Endothelial cell of hepatic sinusoid (primary cell): ENCODE measurements around the gene GASK1A.

Experiments used
- in situ Hi-C: cut with HindIII; loops from 2 replicates; pipeline ENCODE4 v1.10.0; 2017; ENCODE audit warnings: low sequenced_read_pairs

Gene GASK1A

GRCh38 chr3:43011638-43012037, 32.5 kb downstream of the GASK1A start:
- in situ Hi-C loops, result no loop called here

DNA sequence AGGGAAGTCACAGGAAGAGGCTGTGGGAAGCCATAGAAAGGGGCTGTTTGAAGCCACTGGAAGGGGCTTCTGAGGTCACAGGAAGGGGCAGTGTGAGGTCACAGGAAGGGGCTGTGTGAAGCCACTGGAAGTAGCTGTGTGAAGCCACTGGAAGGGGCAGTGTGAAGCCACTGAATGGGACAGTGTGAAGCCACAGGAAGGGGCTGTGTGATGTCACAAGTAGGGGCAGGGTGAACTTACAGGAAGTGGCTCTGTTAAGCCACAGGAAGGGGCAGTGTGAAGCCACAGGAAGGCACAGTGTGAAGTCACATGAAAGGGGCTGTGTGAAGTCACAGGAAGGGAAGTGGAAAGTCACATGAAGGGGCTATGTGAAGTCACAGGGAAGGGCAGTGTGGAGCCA, 33.1 kb downstream of the GASK1A start:
- in situ Hi-C loops, result no loop called here

GRCh38 chr3:43013256-43013655, 34.1 kb downstream of the GASK1A start:
- in situ Hi-C loops, result no loop called here

DNA sequence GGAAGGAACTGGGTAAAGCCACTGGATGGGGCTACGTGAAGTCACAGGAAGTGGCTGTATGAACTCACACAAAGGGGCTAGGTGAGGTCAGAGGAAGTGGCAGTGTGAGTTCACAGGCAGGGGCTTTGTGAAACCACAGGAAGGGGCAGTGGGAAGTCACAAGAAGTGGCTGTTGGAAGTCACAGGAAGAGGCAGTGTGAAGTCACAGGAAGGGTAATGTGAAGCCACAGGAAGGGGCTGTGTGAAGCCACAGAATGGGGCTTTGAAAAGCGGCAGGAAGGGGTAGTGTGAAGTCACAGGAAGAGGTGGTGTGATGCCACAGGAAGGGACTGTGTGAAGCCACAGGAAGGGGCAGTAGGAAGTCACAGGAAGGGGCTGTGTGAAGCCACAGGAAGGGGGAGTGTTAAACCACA, 34.6 kb downstream of the GASK1A start:
- in situ Hi-C loops, result no loop called here

DNA sequence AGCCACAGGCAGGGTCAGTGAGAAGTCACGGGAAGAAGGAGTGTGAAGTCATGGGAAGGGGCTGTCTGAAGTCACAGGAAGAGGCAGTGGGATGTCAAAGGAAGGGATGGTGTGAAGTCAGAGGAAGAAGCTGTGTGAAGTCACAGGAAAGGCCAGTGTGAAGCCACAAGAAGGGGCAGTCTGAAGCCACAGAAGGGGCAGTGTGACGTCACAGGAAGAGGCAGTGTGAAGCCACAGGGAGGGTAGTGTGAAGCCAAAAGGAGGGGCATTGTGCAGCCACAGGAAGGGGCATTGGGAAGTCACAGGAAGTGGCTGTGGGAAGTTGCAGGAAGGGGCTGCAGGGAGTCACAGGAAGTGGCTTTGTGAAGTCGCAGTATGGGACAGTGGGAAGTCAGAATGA, 35.1 kb downstream of the GASK1A start:
- in situ Hi-C loops, result no loop called here

DNA sequence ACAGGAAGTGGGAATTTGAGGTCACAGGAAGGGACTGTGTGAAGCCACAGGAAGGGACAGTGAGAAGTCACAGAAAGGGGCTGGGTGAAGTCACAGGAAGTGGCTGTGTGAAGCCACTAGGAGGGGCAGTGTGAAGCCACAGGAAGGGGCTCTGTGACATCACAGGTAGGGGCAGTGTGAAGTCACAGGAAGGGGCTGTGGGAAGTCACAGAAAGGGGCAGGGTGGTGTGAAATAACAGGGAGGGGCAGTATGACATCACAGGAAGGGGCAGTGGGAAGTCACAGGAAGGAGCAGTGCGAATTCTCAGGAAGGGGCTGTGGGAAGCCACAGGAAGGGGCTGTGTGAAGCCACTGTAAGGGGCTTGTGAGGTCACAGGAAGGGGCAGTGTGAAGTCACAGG, 35.8 kb downstream of the GASK1A start:
- in situ Hi-C loops, result no loop called here

- in situ Hi-C loops, result no loop called here
These were observed 36.5 kb downstream of the GASK1A start for GRCh38 chr3:43015572-43015971.

GRCh38 chr3:43015991-43016865, 37.1 kb downstream of the GASK1A start:
- in situ Hi-C loops, result no loop called here

DNA sequence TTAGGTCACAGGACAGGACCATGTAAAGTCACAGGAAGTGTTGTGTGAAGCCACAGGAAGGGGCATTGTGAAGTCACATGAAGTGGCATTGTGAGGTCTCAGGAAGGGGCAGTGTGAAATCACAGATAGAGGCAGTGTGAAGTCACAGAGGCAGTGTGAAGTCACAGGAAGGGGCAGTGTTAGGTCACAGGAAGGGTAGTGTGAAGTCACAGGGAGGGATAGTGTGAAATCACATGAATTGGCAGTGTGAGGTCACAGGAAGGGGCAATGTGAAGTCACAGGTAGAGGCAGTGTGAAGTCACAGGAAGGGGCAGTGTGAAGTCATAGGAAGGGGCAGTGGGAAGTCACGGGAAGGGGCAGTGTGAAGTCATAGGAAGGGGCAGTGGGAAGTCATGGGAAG, 37.9 kb downstream of the GASK1A start:
- in situ Hi-C loops, result no loop called here

- in situ Hi-C loops, result no loop called here
These were observed 38.6 kb downstream of the GASK1A start for GRCh38 chr3:43017593-43018195.

GRCh38 chr3:43018246-43018645, 39.1 kb downstream of the GASK1A start:
- in situ Hi-C loops, result no loop called here

DNA sequence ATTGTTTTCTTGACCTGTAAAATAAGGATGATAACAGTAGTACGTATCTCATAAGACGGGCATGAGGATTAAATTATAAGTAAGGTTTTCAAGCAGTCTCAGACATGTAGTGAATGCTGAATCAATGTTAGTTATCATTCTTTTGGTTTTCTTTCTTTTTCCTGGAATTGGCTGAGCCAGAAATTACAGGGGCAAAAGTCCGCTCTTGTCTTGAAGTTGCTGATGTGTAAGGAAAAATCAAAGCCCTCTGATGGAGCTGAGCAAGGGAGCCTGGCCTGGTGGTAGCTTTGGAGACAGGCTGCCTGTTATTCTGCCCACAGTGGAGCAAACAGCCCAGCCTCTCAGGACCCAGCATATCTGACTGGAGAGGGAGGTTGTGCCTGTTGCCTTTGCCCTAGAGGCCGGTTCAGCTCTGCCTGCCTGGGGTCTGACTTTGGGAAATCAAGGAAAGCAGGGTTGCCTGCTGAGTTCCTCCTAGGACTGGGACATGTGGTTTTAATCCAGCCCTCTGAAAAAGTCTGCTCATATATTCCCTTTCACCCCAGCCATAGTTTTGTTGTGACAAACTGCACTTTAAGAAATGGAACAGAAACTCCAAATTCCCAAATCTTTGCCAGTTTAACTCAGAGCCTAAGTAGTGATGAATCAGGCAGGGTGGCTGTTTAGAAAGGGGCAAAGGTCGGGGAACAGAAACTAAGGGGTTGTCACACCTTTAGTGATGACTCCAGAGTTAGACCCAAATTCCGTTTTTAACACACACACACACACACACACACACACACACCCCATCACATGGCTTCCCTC, 40.1 kb downstream of the GASK1A start:
- in situ Hi-C loops, result no loop called here

GRCh38 chr3:43019826-43020225, 40.7 kb downstream of the GASK1A start:
- in situ Hi-C loops, result loop anchor here (5.0 kb wide), 1 partner anchor 38 kb away; no protein-coding TSS in a partner anchor

DNA sequence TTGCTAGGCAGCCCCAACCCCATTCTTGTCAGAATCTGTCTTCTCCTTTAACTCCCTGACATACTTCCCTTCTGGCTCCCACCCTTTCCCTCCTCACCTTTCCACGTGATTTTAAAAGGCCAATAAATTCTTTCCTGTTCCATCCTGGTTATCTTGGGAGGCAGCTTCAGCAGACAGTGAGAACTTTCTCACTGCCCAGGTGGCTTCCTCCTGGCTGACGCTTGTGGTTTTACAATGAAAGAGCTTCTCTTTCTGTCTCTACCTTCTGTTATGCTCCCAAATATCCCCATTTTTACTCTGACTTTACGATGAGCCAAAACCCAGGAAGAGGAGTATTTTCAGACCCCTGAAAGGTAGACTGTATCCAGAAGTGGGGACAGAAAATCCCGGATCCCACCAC, 42.1 kb downstream of the GASK1A start:
- in situ Hi-C loops, result loop anchor here (5.0 kb wide), 1 partner anchor 39 kb away; no protein-coding TSS in a partner anchor

DNA sequence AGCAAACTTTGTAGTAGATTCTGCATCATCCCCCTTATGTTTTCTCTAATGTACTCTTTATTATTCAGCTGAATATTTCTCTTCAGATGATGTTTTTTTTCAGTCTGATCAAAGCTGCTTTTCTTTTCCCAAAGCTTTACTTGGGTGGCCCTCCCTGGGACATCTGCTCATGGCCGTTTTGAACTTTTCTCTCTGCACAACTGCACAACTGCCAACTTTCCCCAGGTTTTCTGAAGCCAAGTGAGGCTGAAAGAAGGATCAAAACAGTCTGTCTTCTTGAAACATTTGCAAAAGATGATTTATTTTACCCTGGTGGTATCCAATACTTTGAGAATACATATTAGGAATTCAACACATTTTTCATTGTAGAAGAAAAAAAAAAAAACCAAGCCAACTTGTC, 43.0 kb downstream of the GASK1A start:
- in situ Hi-C loops, result loop anchor here (5.0 kb wide), 1 partner anchor 40 kb away; no protein-coding TSS in a partner anchor

DNA sequence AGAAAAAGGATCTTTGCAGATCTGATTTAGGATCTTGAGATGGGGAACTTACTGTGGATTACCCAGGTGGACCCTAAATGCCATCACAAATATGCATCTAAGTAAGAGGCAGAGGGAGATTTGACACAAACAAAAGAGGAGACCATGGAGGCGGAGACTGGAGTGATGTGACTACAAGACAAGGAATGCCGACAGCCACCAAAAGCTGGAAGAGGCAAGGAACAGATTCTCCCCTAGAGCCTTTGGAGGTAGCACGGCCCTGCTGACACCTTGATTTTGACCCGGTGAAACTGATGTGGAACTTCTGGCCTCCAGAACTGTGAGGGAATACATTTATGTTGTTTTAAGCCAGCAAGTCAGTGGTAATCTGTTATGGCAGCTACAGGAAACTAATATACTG, 44.0 kb downstream of the GASK1A start:
- in situ Hi-C loops, result loop anchor here (5.0 kb wide), 1 partner anchor 41 kb away; no protein-coding TSS in a partner anchor

DNA sequence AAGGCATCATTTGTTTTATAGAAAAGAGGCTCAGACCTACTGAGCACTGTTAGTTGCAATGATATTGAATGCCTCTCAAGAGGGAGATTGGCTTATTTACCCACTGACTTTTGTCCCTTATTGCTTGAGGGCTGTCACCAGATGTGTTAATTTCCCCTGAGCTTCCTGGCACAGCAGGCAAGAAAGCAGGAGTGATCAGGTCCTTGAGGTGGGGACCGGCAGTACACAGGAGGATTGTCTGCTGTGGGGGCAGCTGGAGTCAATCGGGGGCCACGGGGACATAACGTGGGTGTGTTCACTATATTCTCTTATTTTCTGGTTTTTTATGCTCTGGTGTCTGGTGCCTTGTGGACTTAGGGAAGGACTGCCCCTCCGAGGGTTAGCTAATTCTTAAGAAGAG, 44.6 kb downstream of the GASK1A start:
- in situ Hi-C loops, result loop anchor here (5.0 kb wide), 1 partner anchor 41 kb away; no protein-coding TSS in a partner anchor

DNA sequence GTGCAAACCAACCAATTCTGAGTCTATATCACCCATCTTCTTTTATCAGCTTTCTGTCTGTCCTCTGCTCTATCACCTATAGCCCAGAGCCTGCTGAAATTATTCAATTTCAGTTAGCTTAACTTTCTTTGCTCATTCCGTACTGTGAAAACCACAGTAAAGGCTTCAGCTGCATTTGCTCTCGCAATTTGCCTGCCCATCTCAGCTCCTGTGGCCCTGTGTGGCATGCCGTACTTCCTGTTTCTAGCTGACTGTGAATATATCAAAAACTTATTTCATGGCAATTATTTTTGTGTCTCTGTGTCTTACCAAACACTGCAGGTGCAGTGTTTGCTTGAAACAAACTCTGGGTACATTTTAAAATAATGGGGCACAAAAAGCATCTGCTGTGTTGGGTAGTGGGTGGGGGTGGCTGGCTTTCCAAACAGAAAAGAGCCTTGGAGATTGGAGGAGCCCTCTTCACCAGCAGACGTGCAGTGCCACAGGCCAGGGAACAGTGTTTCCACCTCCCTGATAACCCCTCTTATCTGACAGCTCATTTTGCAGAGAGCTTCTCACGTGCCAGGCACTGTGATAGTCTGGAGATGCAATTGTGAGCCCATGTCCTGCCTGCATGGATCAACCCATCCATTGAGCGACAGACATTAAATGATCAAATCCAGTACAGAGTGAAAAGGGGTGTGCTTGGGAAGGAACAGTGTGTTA, 45.2 kb downstream of the GASK1A start:
- in situ Hi-C loops, result loop anchor here (5.0 kb wide), 1 partner anchor 42 kb away; no protein-coding TSS in a partner anchor

- in situ Hi-C loops, result no loop called here
These were observed 46.3 kb downstream of the GASK1A start for GRCh38 chr3:43025423-43025822.

DNA sequence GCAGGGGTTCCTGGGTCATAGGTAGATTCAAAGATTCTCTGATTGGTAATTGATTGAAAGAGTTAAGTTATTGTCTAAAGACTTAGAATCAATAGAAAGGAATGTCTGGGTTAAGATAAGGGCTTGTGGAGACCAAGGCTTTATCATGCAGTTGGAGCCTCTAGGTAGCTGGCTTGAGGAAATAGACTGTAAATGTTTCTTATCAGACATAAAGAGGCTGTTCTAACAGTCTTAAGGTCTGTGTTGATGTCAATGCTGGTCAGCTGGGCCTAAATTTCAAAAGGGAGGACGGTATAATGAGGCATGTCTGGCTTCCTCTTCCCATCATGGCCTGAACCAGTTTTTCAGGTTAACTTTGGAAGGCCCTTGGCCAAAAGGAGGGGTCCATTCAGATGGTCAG, 48.9 kb downstream of the GASK1A start:
- in situ Hi-C loops, result no loop called here
